Measurements from ENCODE around the gene GNAO1. TPM values are rescaled to one million over a fixed set of nuclear protein-coding genes. Genes with fewer than 3 reads are reported as not detected.

The GNAO1 gene
- total RNA-seq, 1 donor from 2014 or later = 0.53 TPM

DNA sequence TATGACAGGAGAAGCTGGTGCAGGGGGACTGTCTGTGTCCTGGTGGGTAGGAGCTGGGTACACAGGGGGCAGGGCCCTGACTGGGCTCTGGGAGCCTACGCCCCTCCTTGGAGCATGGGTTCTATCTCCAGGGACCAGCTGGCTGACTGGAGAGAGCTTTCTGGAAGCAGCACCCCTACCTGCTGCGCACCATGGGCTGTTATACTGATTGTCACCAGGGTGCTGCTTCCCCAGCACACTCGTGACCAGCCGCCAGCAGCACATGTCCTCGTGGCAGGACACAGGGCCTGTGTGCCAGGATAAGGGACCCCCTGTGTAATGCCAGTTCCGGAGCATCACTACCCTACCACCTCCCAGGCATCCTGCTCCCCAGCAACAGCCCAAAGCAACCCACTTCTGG lies 128.1 kb downstream of the GNAO1 start:
- TF ChIP-seq, protein P1, sequence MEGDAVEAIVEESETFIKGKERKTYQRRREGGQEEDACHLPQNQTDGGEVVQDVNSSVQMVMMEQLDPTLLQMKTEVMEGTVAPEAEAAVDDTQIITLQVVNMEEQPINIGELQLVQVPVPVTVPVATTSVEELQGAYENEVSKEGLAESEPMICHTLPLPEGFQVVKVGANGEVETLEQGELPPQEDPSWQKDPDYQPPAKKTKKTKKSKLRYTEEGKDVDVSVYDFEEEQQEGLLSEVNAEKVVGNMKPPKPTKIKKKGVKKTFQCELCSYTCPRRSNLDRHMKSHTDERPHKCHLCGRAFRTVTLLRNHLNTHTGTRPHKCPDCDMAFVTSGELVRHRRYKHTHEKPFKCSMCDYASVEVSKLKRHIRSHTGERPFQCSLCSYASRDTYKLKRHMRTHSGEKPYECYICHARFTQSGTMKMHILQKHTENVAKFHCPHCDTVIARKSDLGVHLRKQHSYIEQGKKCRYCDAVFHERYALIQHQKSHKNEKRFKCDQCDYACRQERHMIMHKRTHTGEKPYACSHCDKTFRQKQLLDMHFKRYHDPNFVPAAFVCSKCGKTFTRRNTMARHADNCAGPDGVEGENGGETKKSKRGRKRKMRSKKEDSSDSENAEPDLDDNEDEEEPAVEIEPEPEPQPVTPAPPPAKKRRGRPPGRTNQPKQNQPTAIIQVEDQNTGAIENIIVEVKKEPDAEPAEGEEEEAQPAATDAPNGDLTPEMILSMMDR (IDR thresholded peaks at IDR 0.05) = no peak
- intact Hi-C loops (cut with DNase I) = loop anchor here (2.0 to 5.0 kb wide), 2 partner anchors 279 to 607 kb away; no protein-coding TSS in a partner anchor
- Histone ChIP-seq H3K27me3 (no peaks in the 10 kb centered on the region), H3K9me3 (no peaks in the 10 kb centered on the region), H3K27ac (no peak overlapping the region), H3K4me3 (no peak overlapping the region), H3K36me3 (no peaks in the 10 kb centered on the region), H3K4me1 (peaks cover 0 to 4% of the 10 kb centered on the region in 2 donors)
- DNase-seq (ENCODE audit: low spot score in 2 of 2) = no peak

DNA sequence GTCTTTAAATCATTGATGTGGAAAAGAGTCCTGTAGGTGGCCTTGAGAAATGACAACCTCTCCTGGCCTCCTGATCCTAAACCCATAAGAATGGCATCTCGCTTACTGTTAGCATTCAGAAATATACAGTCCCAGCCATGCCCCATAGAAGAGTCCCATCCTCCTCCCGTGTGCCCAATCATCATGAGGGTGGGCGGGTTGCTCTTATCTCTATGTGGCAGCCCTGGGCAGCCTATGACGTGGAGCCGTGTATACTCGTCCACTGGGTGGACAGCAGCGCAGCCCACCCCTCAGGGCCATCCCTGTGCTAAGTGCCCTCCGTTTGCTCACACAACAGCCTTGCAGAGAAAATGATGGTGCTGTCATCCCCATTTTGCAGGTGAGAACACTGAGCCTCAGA lies 128.8 kb downstream of the GNAO1 start:
- Histone ChIP-seq H3K9me3 (no peaks in the 10 kb centered on the region), H3K36me3 (no peaks in the 10 kb centered on the region), H3K27me3 (no peaks in the 10 kb centered on the region), H3K27ac (no peak overlapping the region), H3K4me3 (no peak overlapping the region), H3K4me1 (peaks cover 0 to 4% of the 10 kb centered on the region in 2 donors)
- TF ChIP-seq, protein P1 (IDR thresholded peaks at IDR 0.05) = no peak
- intact Hi-C loops (cut with DNase I) = no loop called here
- DNase-seq (ENCODE audit: low spot score in 2 of 2) = no peak

DNA sequence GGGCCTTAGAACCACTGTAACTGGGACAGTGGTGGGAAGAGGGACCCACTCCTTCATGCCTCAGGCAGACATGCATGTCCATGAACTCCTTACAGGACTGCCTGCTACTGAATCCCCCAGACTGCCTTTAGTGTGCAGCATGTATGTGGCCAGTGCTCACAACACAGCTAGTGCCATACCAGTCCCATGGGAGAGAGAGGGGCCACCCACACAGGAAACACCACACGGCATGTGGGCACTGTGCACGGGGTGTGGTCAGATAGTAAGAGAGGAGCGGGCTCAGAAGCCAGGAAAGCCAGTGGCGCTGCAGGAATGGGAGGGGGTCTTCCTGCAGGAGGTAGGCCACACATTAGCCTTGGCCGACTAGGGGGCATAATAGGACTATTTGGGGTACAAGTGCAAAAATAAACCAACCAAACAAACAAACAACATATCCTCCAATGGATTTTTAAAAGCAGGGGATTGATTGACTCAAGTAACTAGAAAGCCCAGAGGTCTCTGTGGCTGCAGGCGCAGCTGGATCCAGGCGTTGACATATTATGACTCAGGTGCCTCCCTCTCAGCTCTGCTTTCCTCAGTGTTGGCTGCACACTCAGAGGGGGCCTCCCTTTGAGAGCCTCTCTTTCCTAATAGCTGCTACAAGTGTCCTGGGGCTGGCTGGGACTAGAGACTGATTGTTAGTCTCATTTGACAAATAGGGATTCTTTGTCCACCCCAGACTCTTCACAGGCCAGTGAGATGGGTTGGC lies 129.7 kb downstream of the GNAO1 start:
- Histone ChIP-seq H3K9me3 (no peaks in the 10 kb centered on the region), H3K4me1 (peaks cover 0 to 4% of the 10 kb centered on the region in 2 donors), H3K27me3 (no peaks in the 10 kb centered on the region), H3K27ac (no peak overlapping the region), H3K36me3 (no peaks in the 10 kb centered on the region), H3K4me3 (no peak overlapping the region)
- intact Hi-C loops (cut with DNase I) = no loop called here
- TF ChIP-seq, protein P1 (IDR thresholded peaks at IDR 0.05) = no peak
- DNase-seq (ENCODE audit: low spot score in 2 of 2) = no peak

- Histone ChIP-seq H3K4me3 (no peak overlapping the region), H3K27ac (no peak overlapping the region), H3K27me3 (no peaks in the 10 kb centered on the region), H3K9me3 (no peaks in the 10 kb centered on the region), H3K36me3 (no peaks in the 10 kb centered on the region), H3K4me1 (peaks cover 0 to 4% of the 10 kb centered on the region in 2 donors)
- intact Hi-C loops (cut with DNase I) = no loop called here
- TF ChIP-seq, protein P1 (IDR thresholded peaks at IDR 0.05) = no peak
- DNase-seq (ENCODE audit: low spot score in 2 of 2) = no peak
These were observed 130.3 kb downstream of the GNAO1 start for GRCh38 chr16:56321571-56321970.

DNA sequence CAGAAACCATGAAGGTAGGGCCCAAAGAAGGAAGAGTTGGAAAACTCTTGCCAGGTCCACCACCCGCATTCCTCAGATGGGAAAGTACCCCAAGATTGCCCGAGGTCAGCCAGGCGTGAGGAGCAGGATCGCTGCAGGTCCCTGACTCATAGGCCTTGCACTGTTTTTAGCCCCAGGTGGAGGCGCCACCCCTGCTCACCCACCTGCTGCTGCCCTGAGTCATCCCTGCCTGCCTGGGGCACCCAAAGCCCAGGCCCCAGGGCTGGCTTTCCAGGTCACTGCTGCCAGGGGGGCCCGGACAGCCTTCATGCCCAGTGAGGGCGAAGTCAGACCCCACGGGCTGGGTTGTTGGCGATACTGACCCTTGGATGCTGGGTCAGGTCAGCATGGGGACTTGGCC lies 133.1 kb downstream of the GNAO1 start:
- Histone ChIP-seq H3K36me3 (no peaks in the 10 kb centered on the region), H3K27me3 (no peaks in the 10 kb centered on the region), H3K27ac (no peak overlapping the region), H3K9me3 (no peaks in the 10 kb centered on the region), H3K4me3 (no peak overlapping the region), H3K4me1 (no peaks in the 10 kb centered on the region)
- TF ChIP-seq, protein P1 (IDR thresholded peaks at IDR 0.05) = no peak
- intact Hi-C loops (cut with DNase I) = no loop called here
- no peak for DNase-seq (ENCODE audit: low spot score in 2 of 2)
